ENCODE measurements around the gene EPHA2.

Gene EPHA2

DNA sequence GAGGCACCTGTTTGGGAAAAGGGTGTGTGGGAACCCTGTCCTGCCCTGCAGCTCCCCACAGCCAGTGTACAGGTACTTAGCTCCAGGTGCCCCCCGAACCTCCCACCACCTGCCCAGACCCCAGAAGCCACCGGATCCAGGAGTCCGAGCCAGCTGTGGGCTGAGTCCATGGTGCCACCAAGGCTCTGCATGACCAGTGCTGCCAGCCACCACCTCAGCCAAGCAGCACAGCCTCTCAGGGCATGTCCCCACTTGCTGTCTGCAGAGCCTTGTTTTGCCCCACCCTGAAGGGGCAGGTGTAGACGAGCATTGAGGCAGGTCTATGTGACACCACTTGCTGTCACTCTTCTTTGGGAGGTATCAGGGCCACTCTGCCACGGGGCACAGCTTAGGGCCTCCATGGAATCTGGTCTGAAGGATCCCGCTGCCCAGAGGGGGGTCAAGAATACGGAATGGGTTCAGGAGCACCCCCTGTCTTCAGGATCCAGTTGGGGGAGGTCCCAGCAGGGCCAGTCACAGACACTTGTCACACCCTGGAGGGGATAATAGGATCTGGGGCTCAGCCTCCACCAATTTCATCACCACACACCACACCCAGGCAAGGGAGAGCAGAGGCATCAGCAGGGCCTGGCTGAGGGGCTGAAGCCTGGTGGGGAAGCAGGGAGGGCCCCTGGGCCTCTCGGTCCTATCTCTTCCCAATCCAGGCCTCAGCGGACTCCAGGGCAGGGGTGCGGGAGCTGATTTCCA is 28.9 kb upstream of the EPHA2 start:
- intact Hi-C loops (cut with DNase I) = loop anchor here (5.0 kb wide), 1 partner anchor 58 kb away; no protein-coding TSS in a partner anchor
- no peak for DNase-seq

DNA sequence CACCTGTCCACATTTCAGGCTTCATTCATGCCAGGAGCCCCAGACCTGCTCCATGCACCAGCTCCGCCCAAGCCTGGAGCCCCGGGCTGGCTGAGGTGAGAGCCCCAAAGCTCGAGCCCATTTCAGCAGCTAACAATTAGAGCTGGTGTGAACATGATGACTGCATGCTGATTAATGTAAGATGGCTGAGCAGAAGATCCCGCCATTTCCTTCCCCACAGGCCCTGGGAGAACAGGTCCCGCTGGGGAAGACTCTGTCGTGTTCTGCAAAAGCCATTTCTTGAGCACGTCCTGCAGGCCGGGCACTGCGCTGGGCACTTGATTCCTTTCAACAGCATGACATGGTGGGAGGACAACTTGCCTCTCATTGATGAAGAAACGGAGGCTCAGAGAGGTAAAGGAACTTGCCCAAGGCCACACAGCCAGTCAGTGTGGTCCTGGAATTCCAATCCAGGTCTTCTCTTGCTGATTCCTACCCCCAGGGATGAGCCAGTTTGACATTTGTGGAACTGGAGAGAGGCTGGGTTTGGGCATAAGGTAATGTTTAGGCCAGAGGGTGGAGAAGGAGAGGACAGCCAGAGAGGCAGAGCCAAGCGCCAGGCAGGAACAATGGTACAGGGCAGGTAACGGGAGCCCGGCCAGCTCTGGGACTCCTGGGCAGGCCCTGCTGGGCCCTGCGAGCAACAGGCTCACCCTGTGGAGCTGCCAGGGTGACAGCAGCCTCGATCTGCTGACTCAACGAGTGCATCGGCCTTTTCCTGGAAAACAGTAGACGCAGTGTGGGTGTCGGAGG is 28.1 kb upstream of the EPHA2 start:
- DNase-seq = no peak
- intact Hi-C loops (cut with DNase I) = no loop called here

DNA sequence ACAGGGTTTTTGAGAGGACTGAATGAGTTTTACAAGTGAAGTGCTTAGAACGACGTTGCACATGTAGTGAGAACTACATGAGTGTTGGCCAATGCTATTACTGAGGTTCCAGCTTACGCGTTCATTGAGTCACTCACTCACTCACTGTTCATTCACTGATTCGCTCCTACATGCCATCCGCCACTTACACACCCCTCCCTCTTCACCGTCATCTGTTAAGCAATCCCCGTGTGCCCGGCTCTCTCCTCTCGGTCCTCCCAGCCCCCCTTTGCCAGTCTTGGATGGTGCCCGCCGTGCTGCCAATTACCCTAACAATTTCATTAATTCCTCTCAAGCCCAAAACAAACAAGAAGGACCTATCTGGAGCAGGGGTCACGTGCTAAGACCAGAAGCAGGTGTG is 27.3 kb upstream of the EPHA2 start:
- intact Hi-C loops (cut with DNase I) = no loop called here
- no peak for DNase-seq

DNA sequence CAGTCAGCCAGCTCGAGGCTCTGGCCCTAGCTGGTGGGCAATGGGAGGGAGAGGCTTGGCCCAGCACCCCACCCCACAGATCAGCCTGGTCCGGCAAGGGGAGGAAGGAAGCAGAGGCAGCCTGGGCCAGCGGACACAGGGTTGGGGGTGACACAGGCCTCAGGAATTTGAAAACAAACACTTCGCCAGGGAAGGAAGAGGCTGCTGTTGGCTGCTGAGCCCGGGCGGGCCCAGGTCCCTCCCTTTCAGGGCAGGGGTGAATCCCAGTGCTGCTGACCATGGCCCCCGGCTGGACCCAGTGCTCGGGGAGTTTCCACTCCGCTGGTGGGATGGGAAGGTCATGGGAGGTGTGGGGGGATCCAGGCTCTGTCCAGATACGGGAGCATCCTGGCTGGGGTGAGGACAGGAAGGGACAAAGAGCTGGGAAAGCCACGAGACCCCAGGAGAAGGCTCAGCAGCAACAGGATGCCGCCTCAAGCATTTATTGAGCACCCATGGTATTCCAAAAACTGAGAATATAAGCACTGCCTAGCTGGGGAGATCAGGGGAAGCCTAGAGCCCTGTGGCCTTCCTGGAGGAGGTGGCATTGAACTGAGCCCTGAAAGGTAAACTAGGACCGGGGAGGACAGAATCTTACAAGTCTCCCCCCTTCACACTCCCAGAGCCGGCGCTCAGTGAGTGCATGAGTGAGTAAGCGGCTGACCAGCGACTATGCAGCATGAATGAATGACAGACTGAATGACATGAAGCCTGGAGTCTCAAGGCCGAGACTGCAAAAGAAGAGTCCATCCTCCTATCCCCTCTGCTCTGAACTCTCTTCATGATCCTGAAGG is 26.2 kb upstream of the EPHA2 start:
- intact Hi-C loops (cut with DNase I) = no loop called here
- DNase-seq = no peak

DNA sequence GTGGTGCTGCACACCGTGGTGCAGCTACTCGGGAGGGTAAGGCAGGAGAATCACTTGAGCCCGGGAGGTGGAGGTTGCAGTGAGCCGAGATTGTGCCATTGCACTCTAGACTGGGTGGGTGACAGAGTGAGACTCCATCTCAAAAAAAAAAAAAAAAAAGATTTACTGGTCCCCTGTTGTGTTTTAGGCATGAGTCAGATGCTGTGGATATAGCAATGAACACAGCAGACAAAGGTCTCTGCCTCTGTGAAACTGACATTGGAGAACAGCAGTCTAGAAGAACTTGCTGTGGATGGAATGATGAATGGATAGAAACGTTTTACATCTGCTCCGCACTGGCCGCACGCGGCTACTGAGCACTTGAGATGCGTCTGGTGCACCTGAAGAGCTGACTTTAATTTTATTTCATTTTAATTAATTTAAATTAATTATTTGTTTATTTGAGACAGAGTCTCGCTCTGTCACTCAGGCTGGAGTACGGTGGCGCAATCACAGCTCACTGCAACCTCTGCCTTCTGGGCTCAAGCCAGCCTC is 24.5 kb upstream of the EPHA2 start:
- DNase-seq = no peak
- intact Hi-C loops (cut with DNase I) = no loop called here

DNA sequence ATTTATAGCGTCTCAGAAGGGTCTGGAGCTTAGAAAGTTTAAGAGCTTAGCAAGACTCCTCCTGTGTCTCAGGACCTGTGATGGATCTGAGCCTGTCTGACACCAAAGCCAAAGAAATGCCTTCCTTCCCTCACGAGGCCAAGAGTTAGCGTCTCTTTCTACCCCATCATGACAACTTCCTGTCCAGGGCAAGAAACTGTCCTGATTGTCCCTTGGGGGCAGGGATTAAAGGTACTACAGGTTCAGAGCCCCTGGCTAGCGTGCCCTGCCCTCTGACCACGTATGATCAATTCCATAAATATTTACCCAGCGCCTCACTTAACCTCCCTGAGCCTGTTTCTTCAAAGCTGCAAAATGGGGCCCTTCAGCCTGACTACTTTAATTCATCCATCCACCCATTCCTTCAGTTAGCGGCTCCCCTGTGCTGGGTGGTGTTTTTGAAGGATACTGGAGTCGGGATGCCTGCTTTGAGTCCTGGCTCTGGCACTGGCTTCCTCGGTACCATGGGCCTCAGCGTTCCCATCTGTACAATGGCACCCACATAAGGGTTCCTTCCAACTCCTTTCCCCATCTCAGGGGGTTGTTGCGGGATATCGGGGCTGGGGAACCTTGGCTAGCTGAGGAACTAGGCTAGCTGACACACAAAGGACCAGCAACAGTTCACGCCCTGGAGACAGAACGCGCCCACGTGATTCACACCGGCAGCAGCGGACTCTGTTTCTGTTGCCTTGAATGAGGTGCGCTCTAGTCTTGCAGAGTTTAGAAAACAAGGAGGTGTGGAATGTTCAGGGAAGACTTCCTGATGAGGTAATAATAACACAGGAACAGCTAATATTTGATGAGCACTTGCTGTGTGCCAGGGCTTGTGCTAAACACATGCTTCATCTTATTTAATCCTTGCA is 23.0 kb upstream of the EPHA2 start:
- intact Hi-C loops (cut with DNase I) = no loop called here
- DNase-seq = no peak

DNA sequence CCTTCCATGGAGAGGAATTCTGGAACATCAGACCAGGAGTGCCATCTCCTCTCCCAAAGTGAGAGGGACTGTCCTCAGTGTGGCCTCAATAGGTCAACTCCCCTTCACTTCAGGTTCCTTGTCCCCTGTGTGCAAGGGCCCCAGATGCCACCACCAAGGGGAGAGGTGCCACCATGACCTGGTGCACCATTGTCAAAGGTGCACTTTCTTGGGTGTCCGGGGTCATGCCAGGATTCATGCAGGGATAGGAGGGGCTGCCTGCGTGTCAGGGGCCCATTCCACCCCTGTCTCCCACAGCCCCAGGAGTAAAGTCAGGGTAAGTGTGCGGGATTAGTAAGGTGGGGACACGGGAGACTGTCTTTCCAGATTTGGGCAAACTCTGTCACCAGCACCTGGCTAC is 21.4 kb upstream of the EPHA2 start:
- intact Hi-C loops (cut with DNase I) = no loop called here
- no peak for DNase-seq

DNA sequence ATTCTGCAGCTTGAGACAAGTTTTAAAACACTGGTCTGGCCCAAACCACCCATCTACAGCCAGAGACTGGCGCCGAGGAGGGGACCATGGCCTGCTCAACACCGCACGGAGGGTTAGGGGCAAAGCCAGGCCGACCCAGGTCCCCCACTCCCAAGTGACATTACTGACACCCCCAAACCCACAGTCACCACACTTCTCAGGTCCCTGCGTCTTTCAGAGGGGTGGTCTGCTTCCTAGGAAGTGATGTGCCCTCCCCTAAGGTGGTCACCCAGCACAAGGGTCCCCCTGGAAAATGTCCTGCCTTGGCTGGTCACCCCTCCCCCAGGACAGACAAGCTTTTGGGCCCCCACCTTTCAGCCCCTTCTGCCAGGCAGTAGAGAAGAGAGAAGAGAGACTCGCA is 20.8 kb upstream of the EPHA2 start:
- no peak for DNase-seq
- intact Hi-C loops (cut with DNase I) = no loop called here

DNA sequence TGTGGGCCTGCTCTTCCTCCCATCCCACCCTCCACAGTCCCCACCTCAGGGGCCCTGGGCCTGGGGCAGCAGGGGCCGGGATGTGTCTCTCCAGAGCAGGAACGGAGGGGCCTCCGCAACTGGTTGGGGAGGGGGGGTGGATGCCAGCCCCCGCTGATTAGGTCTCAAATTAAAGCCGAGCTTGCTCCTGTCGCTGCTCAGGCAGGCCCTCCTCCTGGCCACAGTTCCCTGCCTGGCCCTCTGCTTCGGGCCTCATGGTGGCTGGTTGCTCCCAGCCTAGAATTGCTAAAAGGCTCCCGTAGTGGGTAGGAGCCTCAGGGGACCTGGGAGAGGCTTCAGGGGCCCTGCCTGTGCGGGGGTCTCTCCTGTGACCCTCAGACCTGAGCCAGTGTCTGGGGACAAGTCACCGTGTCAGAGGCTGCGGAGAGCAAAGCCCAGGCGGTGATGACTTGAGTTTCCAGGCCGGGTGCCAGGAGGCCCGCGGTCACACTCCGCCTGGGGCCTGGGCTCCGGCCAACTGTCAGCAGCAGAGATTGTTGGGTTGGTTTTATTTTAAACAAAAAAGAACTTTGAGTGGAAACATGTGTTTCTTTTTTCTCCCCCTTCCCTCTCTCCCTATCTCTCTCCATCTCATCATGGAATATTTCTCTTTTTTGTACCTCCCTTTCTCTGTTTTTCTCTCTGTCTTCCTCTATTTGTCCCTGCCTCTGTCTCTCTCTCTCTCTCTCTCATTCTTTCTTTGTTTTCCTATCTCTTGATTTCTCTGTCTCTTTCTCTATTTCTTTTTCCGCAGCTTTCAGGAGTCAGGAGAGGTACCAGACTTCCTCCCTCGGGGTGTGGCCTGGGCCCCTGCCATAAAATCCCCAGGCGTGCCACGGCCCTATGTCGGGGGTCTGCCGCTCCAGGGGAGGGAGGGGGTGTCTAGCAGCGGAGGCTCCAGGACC is 20.0 kb upstream of the EPHA2 start:
- DNase-seq = peak; percentile 53 to 95 (median 66)
- intact Hi-C loops (cut with DNase I) = no loop called here

DNA sequence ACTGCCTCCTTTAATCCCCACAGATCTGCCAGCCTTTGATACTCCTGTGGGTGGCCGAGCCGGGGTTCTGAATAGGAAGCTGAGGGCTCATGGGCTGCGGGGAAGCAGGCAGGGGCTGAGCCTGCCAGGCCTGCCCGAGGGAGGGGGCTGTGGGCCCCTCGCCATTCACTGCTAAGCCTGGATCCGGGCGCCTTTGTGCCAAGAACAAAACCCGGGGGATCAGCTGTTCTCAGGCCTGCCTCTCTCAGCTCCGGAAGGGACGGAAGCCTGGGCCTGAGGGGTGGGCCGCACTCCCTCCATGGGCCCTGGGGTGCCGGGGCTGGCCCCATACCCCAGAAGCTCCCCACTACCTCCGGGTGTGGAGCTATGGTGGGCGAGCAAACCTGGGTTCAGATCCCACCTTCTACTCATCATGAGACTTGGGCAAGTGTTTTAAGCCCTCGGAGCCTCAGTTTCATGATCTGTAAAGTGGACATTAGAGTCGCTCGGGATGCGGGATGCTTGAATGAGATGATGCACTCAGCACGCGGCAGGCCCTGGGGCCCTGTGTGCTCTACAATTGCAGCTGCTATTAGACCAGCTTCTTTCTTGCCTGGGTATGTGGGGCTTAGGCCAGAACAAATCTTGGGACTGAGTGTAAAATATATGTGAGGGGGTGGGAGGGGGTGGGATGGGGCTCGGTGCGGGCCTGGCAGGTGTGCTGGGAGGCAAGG is 19.2 kb upstream of the EPHA2 start:
- intact Hi-C loops (cut with DNase I) = no loop called here
- peak in 3 of 10 donors; percentile 23 to 86 (median 81) for DNase-seq

DNA sequence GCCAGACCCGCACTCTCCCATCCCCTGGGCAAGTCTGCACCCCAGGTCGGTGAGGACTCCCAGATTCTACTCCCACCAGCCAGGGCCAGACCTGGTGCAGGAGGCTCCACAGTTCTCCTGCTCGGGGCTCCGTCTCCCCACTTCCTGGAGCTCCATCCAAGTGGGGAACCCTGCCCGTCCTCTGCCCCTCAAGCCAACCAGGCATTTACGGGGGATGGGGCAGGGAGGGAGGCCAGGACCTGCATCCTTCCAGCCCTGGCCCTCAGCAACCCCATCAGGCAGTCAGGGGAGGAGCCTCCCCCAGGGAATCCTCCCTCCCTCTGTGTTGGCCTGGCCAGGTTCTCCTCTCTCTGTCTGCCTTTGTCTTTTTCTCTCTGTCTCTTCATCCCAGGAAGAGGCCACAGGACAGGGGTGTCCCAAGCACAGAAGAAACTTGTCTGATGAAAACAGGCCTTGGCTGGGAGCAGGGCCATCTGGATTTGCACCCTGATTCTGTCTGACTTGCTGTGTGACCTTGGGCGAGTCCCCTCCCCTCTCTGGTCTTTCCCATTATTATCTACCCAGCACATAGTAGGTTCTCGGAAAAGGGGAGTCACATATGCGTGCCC is 18.5 kb upstream of the EPHA2 start:
- intact Hi-C loops (cut with DNase I) = no loop called here

DNA sequence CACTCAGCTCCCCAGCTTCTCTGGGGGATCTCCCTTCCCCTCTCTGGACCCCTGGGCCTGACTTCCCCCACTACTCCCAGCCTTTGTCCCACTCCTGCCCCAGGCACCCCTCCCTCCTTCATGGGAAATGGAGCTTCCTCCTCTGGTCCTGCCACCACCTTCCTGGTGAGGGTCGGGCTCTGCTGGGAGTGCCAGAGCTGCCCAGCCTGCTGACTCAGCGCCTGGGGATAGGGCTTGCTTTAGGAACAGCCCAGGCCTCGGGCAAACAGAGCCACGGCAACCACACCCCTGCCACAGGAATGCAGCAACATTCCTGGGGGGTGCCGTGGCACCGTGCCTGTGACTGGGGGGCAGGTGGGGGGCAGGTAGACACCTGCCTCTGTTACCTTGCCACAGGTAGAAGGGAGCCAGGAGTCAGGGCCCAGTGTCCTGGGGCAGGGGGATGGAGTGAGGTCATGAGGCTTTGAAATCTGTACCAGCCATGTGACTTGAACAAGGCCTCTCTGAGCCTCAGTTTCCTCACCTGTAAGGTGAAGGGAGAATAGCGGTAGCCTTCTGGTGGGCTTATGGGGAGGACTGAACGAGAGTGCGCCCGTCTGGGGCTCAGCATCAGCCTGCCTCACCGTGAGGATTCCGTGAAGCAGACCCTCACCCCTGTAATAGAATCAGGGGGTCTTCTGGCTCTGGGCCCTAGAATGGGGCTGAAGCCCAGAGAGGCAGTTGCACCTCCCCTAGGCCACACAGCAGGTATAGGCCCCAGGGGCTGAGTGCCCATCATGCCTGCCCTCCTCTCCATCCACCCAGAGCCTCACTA is 17.8 kb upstream of the EPHA2 start:
- DNase-seq = peak in 1 of 10 donors; percentile 68
- intact Hi-C loops (cut with DNase I) = no loop called here

More for the DNA sequence above, 18.5 kb upstream of the EPHA2 start:
- DNase-seq = no peak

DNA sequence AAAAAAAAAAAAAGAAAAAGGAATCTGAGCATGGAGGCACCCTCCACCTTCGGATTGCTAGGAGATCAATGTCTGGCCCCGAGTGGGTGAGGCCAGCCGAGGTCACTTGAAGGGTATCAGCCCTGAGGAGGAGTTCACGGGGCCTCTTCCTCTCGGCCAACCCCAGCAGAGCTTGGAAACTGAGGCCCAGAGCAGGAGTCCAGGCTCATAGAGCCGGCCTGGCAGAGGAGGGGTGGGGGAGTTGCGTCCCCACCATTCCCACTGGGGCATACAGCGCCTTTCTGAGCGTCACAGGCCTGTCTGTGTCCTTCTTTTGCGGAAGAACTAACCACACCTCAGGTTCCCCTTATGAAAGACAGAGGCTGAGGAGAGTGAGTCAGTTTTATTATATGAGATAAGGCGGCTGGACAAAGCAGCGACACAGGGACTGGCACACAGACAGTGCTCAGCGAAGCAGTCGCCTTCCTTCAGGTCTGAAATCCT is 17.1 kb upstream of the EPHA2 start:
- intact Hi-C loops (cut with DNase I) = no loop called here
- DNase-seq = no peak

DNA sequence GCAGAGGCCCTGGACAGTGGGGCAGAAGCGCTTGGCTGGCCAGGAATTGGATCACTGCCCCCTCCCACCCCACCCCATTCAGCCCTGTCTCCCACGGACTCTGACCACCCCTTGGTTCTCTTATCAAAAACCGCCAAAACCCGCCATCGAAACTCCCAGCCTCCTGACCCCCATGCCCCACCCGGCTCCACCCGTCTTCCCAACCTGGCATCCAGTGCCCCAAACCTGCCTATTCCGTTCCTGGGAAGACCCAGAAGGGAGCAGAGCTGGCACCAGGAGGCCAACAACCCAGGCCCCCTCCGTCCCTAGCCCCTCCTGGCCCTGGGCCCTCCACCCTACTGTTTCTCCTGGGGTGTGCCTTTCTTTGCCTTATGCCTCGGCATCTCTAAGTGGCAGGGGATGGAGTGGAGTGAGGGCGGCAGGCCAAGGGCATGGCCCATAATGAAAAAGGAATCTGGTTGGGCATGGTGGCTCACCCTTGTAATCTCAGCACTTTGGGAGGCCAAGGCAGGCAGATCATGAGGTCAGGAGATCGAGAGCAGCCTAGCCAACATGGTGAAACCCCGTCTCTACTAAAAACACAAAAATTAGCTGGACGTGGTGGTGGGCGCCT is 16.5 kb upstream of the EPHA2 start:
- intact Hi-C loops (cut with DNase I) = no loop called here
- DNase-seq = peak in 1 of 10 donors; percentile 58

DNA sequence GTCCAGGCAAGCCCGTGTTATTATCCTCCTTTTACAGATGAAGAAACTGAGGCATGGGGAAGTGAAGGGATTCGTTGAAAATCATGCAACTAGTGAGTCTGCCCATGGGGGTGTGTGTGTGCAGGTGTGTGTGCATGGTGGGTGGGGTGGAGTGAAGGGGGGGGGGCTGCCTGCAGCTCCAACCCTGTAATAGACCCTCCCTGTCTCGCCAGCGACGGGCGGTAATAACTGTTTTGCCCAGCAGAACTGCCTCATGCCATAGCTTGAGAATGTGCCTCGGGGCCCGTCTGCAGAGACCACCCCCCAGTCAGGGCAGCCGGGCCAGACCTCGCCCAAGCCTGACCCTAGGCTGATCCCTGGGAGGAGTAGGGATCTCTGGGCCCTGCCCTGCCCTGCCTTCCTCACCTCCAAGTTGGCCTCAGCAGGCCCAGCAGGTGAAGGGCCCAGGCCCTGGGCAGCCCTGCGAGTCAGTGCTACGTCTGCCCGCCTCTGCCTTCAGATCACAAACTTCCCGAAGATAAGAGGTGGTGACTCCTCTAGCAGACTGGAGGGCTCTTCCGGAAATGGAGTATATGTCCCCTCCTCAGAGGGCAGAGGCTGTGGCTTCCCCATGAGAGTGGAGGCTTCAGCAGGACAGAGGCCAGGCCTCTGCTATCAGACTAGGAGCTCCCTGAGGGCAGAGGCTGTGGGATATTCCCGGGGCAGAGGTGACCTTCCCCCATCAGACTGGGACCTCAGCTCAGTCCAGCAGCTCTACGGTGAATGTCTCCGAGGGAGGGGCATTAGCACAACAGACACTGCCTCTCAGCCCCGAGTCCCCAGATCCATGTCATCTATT is 15.7 kb upstream of the EPHA2 start:
- peak in 1 of 10 donors; percentile 57 for DNase-seq
- intact Hi-C loops (cut with DNase I) = no loop called here
